Left renal cortex interstitium (tissue), 4 donors: ENCODE results near the gene GNG7. TPM values are rescaled to one million over a fixed set of nuclear protein-coding genes. Genes with fewer than 3 reads are reported as not detected.
"Not testable (repeated sequence)": the region's sequence is repeated elsewhere in the genome, so short reads cannot be mapped to it uniquely, and the experiment has no call there.

Source experiments
- DNase-seq, 4 donors: peaks; one replicate each; pipeline ENCODE4 v3.0.0-alpha.2; 2013; ENCODE audit warnings: low read depth in 4 of 4, low spot score in 2 of 4, missing footprints in 1 of 4
- polyA plus RNA-seq, 4 donors: library from polyadenylated mRNA; unstranded; fragments of 120-200 nt; gene quantifications; one replicate each; pipeline ENCODE4 v1.2.1, GENCODE V29; 2013; ENCODE audit not compliant: insufficient read length in 4 of 4

Gene GNG7
- polyA plus RNA-seq, 4 donors, result 5.2 to 7.7 (median 7.0) TPM

DNA sequence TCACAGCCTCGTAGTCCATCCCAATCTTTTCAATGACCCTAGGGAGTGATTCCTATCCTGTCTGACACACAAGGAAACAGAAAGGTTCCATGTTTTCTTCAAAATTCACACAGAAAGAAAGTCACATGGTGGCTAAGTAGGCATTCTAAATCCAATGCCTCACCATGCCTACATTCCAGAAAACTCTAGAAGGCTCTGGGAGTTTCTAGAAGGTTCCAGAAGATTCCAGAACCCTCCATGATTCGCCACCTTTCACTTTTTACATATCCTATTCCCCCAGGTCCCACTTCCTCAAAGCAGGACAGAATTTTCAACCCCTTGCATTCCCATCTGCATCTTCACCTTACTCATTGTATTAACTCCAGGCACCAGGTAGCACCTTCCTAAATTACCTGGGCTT is 23.1 kb downstream of the GNG7 start:
- no peak for DNase-seq

DNA sequence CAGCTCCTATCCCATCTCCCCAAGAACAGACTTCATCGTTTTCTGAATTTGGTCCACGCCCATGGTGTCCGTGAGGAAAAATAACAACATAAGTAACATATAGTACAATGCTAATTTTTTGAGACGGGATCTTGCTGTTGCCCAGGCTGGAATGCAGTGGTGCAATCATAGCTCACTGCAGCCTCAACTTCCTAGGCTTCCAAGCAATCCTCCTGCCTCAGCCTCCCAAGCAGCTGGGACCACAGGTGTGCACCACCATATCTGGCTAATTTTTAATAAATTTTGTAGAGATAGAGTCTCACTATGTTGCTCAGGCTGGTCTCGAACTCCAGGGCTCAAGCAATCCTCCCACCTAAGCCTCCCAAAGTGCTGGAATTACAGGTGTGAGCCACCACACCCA is 23.5 kb downstream of the GNG7 start:
- DNase-seq, result not testable (repeated sequence)

DNA sequence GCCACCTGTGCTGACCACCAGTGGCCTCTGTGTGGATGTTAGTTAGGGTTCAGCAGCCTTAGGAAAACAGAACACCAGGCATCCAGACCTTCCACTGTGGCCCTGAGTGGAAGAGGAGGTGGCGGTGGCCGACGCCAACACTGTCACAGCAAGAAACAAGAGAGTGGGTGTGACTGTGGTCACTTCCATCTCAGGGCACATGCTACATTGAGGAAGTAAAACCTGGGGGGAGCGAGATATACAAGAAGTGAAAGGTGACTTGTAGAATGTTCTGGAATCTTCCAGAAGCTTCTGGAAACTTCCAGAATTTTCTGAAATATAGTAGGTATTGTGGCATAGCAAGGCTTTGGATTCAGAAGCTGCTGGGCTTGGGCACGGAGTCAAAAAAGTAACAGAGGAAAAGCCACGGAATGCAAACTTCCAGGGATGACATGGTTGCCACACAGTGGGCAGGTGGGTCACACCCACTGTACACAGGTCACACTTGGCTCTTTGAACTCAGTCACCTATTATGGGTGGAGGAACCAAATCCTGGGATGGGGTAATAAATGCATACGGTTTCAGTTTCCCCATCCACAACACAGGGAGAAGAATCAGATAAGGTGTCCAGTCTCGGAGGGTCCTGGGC is 24.3 kb downstream of the GNG7 start:
- no peak for DNase-seq

DNA sequence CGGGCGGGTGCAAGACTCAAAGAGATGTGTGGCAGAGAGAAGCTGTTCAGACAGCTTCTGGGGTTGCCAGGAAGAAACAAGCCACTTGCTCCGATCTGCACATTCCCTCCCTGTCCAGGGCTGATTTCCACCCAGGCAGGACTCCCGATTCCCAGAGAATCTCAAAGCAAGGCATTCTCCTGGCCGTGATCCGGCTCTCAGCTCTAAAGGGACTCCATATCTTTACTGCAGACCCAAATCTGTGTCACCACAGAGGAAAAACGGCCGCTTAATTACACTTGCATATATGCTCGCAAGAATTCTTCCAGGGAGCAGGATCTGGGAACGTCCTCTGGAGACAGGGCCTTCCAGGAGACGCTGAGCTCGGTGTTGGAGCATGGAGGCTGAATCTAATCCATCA is 25.7 kb downstream of the GNG7 start:
- DNase-seq, result no peak

DNA sequence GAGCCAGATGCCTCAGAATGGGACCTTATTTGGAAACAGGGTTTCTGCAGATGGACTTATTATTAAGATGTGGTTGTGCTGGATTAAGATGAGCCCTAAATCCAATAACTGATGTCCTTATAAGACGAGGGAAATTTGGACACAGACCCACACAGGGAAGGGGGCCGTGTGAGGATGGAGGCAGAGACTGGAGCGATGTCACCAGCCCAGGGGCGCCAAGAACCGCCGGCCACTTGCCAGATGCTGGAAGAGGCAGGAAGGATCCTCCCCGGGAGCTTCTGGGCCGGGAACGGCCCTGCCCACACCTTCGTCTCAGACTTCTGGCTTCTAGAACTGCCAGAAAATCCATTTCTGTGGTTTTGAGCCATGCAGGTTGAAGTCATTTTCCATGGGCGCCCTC is 26.6 kb downstream of the GNG7 start:
- DNase-seq, result no peak

DNA sequence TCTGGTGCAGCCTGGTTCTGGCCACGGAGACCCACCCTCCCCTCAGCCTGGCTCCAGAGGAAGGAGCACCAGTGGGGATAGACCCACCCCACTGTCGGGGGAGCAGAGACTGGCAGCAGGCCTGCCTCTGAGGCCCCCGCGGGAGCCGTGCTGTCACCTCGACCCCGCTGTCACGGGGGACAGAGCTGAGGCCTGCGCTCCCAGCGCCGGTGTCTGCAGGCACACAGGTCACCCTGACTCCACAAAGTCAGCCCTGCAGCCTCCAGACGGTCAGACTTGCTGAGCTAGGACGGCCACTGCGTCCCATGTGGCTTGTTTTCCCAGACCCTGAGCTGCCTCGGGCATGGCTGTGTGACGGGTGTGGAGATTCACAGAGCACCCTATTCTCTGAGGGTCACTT is 32.3 kb downstream of the GNG7 start:
- DNase-seq, result no peak

DNA sequence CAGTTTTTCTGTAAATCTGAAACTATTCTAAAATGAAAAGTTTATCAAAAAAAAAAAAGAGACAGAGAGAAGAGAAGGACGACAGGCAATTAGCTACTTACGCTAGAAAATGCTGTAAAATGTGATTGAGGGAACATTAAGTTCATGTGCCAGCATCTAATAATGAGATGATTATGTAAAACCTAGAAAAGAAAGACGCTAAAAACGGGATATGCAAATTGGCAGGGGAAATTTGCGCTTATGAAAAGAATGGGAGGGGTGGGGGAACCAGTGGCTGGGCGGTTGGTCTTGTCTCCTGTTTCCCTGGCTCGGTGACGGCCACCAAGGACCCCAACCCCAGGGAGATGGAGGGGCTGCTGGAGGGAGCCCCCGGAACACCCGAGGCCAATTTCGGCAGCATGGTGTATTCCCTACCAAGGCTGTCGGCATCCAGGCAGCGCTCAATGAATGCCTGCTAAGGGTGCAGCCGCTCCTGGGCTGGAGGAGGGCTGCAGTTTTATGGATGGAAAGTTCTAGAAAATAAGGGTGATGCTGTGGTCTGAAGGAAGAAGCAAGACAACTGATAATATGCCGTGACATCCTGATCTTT is 34.2 kb downstream of the GNG7 start:
- DNase-seq, result no peak

DNA sequence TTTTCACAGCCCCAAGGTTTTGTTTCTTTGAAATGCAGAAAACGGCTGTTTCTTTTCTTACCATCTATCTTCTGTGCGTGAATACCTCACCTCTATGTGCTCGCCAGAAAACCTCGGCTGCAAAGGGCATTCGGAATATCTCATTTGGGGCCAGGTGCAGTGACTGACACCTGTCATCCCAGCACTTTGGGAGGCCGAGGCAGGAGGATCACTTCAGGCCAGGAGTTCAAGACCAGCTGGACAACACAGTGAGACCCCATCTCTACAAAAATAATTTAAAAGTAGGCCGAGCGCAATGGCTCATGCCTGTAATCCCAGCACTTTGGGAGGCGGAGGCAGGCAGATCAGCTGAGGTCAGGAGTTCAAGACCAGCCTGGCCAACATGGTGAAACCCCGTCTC is 35.1 kb downstream of the GNG7 start:
- not testable (repeated sequence) for DNase-seq

DNA sequence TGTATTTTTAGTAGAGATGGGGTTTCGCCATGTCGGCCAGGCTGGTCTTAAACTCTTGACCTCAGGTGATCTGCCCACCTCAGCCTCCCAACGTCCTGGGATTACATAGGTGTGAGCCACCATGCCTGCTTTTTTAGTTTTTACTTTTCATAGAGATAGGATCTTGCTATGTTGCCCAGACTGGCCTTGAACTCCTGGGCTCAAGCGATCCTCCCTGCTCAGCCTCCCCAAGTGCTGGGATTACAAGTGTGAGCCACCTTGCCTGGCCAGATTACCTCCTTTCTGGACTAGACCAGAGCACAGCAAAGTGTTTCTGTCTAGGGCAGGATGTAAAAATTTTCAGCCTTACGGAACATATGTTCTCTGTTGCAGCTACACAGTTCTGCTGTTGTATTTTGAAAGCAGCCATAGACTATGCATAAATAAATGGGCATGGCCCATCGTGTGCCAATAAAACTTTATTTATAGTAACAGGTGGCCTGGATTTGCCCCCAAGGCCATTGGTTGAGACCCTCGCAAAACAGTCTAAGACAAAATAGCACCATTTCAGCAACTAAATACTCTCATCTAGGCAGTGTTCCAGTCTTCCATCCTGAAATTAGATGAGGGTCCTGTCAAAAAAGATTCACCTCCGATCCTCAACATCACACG is 36.0 kb downstream of the GNG7 start:
- no peak for DNase-seq

DNA sequence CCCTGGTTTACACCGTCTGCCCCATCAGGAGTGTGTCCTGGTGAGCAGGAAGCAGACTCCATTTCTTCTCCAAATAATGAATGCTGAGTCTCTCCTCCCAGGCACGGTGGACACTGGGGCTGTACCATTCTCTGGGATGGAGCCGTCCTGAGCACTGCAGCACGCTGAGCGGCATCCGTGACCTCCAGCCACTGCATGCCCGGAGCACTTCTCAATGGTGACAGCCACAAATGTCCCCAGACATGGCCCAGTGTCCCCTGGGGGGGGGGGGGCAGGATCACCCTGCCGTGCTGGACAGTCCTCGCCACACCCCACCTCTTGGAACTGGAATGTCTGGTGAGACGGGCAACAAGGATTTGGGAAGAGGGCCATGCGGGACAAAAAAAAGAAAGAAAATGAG is 37.4 kb downstream of the GNG7 start:
- no peak for DNase-seq

DNA sequence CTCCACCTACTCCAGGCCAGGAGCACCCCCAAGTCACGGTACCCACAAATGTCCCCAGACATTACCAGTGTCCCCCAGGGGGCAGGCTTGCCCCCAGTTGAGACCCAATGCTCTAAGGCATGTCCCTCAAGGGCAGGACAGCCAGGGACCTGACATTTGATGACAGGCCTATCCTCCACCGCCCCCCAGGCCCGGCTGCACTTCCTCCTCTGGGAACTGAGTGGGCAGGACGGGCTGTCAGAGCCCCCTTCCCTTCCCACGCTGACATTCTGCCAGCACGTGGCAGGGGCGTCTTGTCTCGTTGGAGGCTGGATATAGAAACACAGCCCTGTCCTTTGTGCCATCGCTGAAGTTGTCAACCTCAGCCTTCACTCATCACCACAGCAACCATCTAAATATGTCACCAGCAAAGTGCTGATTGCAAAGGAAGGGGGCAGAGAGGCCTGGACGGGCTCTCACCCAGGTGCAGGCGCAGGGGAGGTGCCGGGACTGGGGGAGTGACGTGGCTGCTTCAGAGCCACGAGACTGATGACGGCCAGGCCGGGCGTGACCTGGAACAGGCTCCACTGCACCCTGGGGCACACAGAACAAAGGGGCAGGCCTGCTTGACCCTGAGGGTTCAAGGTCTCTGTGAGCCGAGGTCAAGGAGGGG is 38.4 kb downstream of the GNG7 start:
- no peak for DNase-seq

DNA sequence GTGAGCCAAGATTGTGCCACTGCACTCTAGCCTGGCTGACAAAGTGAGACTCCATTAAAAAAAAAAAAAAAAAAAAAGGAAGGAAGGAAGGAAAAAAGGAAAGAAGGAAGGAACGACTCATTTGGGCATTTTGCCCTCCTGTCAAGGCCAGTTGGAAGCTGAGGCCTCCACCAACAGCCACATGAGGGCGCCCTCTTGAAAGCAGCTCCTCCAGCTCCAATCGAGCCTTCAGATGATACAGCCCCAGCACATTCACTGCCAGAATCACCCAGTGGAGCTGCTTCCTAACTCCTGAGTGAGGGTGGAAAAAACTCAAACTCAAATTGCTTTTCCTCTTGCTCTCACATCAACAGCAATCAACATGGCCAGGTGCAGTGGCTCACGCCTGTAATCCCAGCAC is 40.9 kb downstream of the GNG7 start:
- DNase-seq, result no peak

DNA sequence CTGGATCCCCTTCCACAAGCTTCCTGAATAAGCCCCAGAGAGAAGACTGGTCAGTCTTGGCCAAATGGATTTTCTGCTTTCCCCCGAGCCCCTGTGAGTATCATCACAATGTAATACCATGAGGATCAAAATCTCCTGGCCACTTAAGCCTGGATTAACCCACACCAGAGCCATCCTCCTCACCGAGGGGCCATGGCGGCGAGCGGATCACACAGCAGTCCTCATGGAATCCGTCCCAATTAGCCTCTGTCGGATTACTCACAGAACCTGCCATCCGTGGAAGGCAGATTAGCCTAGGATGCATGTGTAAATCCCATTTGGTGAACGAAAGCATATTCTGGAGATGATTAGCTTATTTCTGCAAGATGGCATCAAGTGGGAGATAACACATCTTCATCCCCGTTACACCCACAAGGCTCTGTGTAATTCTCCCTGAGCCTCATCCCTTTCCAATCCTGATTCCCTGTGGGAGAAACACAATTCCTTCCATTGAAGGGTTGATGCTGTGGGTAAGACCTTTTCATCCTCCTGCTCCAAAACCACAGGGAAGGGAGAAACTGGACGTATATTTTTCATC is 42.5 kb downstream of the GNG7 start:
- DNase-seq, result no peak

DNA sequence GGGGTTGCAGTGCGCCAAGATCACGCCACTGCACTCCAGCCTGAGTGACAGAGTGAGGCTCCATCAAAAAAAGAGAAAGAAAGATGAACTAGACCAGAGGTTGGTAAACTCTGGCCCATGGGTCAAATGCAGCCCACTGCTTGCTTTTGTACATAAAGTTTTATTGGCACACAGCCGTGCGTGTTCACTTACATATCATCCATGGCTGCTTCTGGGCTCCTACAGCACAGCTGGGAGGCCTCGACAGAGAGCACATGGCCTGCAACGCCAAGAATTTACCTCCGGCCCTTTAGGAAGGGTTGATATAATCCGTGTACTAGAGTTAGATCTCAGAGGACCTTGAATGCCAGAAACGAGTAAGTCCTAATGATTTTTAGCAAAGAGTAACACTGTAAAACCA is 46.0 kb downstream of the GNG7 start:
- DNase-seq, result no peak

DNA sequence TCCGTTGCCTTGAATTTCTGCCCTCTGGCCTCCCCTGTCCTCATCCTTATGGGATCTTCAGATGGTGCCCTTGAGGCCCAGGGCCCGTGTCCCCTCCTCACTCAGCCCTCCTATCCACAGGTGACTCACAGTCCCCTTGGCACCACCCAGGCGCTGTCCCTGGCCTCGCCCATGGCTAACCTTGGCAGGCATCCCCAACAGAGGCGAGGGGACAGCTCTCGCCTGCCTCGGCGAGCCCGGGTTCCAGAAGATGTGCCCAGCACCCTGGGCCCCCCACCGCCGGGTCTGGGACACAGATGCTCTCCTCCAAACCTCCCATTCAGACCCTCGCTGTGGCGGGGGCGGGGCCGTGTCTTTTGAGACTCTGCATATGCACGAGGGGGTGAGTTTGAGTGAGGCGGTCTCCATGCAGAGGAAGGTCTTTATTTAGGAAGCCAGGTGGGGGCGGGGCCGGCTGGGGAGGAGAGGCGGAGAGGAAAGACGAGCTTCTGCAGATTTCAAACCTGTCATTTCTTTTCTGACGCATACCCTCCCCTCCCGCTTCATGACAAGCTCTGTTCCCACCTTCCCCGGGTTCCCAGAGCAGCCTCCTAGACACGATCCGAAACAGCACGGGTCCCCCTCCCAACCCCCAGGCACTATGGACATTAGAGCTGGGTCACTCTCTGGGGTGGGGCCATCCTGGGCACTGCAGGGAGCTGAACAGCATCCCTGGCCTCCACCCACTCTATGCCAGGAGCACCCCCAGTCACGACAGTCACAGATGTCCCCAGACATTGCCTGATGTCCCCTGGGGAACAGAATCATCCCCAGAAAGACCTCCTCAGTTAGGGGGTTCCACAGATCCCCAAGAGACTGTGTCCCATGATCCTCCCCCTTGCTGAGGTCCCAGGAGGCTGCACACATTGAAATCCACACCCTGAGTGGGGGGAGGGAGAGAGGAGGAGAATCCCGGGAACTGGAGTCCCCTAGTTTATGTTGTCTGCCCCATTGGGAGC is 48.5 kb downstream of the GNG7 start:
- DNase-seq, result no peak

DNA sequence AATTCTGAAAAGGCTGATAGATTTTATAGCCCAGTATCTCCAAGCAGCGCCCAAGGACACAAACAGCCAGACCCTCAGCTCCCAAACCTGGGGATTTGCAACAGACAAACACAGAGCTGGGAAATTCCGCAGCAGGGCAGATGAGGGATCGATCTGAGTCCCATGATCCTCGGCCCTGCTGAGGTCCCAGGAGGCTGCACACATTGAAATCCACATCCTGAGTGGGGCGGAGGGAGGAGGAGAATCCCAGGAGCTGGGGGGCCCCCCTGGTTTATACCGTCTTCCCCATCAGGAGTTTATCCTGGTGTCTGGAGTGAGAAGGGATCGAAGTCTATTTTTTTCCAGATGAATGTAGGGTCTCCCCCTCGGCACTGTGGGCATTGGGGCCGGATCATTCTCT is 49.3 kb downstream of the GNG7 start:
- no peak for DNase-seq

DNA sequence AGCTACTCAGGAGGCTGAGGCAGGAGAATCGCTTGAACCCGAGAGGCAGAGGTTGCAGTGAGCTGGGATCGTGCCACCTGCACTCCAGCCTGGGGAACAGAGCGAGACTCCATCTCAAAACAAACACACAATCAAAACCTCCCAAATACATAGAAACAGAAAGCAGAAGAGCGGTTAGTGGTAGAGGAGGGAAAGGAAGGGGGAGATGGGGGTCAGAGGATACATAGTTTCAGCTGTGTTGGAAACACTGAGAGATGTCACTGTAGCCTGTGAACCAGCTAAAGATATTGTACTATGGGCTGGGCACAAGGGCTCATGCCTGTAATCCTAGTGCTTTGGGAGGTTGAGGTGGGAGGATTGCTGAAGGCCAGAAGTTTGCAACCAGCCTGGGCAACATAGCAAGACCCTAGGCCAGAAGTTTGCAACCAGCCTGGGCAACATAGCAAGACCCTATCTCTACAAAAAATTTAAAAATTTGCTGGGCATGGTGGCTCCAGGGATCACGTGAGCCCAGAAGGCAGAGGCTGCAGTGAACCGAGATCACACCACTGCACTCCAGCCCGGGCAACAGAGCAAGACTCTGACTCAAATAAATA is 49.9 kb downstream of the GNG7 start:
- DNase-seq, result no peak

DNA sequence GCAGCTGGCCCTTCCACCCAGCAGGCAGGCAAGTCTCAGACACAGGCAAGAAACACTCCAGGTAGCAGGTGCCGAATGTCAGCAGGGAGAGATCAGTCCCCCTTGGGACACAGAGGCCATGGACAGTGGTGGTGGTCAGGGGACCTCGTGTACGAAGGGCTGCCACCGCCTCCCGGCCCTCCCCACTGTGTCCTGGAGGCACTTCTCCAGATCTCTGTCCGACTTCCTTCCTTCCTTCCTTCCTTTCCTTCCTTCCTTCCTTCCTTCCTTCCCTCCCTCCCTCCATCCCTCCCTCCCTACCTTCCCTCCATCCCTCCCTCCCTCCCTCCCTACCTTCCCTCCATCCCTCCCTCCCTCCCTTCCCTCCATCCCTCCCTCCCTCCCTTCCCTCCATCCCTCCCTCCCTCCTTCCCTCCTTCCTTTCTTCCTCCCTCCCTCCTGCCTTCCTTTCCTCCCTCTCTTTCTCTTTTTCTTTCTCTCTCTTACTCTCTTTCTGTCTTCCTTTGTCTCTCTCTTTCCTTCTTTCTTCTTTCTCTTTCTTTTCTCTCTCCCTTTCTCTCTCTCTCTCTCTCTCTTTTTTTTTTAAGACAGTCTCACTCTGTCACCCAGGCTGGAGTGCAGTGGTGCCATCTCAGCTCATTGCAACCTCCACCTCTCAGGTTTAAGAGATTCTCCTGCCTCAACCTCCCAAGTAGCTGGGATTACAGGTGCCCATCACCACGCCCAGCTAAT is 51.3 kb downstream of the GNG7 start:
- DNase-seq, result not testable (repeated sequence)

DNA sequence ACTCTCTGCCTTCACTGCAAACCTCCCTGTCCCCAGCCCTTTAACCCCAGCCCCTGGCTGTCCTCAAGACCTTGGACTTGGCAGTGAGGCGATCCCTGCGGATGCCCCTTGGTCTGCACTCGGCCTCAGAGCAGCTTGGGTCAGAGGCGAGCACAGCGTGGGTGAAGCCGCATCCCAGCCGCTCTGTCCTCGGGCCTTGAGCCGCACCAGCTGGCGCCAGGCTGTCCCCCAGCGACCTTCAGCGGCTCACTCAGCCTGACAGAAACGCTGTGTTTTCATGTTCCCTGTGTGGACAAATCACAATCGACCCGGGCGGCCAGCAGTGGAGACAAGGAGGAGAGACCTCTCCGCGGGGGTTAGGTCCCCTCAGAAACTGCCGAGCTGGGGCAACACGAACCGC is 52.0 kb downstream of the GNG7 start:
- DNase-seq, result no peak
